ENCODE results near the gene RASIP1.
A peak's percentile ranks its signal among the peaks of the same experiment; 100 is the strongest.

Gene RASIP1

GRCh38 chr19:48671446-48671995, 68.9 kb downstream of the RASIP1 start:
- POLR2A ChIA-PET, result no interaction called here

GRCh38 chr19:48670699-48671445, 69.5 kb downstream of the RASIP1 start:
- Histone ChIP-seq H3K9me3 (ENCODE audit: control insufficient read depth, insufficient read depth, low read depth, low read length) (no peaks in the 10 kb centered on the region), H3K4me1 (ENCODE audit: control insufficient read depth, insufficient read depth, low read length) (no peaks in the 10 kb centered on the region; the same call in 1 of the 2 replicates), H3K36me3 (ENCODE audit: control insufficient read depth in 2 of 2, insufficient read depth in 1 of 2, low read length in 2 of 2) (no peaks in the 10 kb centered on the region), H3K4me3 (ENCODE audit: low read depth, low read length) (no peak overlapping the region), H3K27ac (ENCODE audit: extremely low read depth, low read depth, low read length) (0 out of 2 replicates have a peak overlapping the region, but pooled peaks have one; percentile 16)
- CTCF ChIA-PET, result interaction anchor here (0.7 to 1.1 kb wide), 2 partner anchors 68 to 125 kb away, joined by 3 read pairs; no protein-coding TSS in a partner anchor
- TF ChIP-seq FEZF1 (tag by site-specific recombination; IDR thresholded peaks at IDR 0.05), result no peak
- TF ChIP-seq ZNF146 (tag by site-specific recombination; IDR thresholded peaks at IDR 0.05), result no peak
- POLR2A ChIA-PET, result no interaction called here

More at GRCh38 chr19:48671446-48671995, 68.9 kb downstream of the RASIP1 start:
- no peak overlapping the region for H3K27ac ChIP-seq (ENCODE audit: extremely low read depth, low read depth, low read length)
- no peak for TF ChIP-seq ZNF621 (tag by site-specific recombination; IDR thresholded peaks at IDR 0.05)
- TF ChIP-seq ZNF266 (tag by site-specific recombination; IDR thresholded peaks at IDR 0.05; ENCODE audit: low read depth), result no peak
- no peak for TF ChIP-seq ZNF488 (tag by site-specific recombination; IDR thresholded peaks at IDR 0.05)
- TF ChIP-seq, protein P1, sequence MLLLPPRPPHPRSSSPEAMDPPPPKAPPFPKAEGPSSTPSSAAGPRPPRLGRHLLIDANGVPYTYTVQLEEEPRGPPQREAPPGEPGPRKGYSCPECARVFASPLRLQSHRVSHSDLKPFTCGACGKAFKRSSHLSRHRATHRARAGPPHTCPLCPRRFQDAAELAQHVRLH (tag by site-specific recombination; IDR thresholded peaks at IDR 0.05), result no peak
- no peak for TF ChIP-seq ZNF132 (tag by site-specific recombination; IDR thresholded peaks at IDR 0.05; ENCODE audit: borderline replicate concordance)
- no peak for TF ChIP-seq ZNF600 (tag by site-specific recombination; IDR thresholded peaks at IDR 0.05)
- TF ChIP-seq, protein P2, sequence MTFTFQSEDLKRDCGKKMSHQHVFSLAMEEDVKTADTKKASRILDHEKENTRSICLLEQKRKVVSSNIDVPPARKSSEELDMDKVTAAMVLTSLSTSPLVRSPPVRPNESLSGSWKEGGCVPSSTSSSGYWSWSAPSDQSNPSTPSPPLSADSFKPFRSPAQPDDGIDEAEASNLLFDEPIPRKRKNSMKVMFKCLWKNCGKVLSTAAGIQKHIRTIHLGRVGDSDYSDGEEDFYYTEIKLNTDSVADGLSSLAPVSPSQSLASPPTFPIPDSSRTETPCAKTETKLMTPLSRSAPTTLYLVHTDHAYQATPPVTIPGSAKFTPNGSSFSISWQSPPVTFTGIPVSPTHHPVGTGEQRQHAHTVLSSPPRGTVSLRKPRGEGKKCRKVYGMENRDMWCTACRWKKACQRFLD (tag by site-specific recombination; IDR thresholded peaks at IDR 0.05), result no peak
- TF ChIP-seq ZBTB17 (tag by site-specific recombination; IDR thresholded peaks at IDR 0.05), result no peak
- TF ChIP-seq SCRT2 (tag by site-specific recombination; IDR thresholded peaks at IDR 0.05), result no peak
- TF ChIP-seq, protein P3, sequence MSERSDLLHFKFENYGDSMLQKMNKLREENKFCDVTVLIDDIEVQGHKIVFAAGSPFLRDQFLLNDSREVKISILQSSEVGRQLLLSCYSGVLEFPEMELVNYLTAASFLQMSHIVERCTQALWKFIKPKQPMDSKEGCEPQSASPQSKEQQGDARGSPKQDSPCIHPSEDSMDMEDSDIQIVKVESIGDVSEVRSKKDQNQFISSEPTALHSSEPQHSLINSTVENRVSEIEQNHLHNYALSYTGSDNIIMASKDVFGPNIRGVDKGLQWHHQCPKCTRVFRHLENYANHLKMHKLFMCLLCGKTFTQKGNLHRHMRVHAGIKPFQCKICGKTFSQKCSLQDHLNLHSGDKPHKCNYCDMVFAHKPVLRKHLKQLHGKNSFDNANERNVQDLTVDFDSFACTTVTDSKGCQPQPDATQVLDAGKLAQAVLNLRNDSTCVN (tag by site-specific recombination; optimal IDR thresholded peaks at IDR 0.05), result no peak
- H3K4me1 ChIP-seq (ENCODE audit: control insufficient read depth, insufficient read depth, low read length), result no peaks in the 10 kb centered on the region; the same call in 1 of the 2 replicates
- H3K36me3 ChIP-seq (ENCODE audit: control insufficient read depth in 2 of 2, insufficient read depth in 1 of 2, low read length in 2 of 2), result no peaks in the 10 kb centered on the region
- CTCF ChIA-PET, result interaction anchor here (1.0 to 1.1 kb wide), 2 partner anchors 34 to 124 kb away, joined by 3 read pairs; no protein-coding TSS in a partner anchor
- no peaks in the 10 kb centered on the region for H3K9me3 ChIP-seq (ENCODE audit: control insufficient read depth, insufficient read depth, low read depth, low read length)
- no peak overlapping the region for H3K4me3 ChIP-seq (ENCODE audit: low read depth, low read length)
